ENCODE data around the gene UQCR11. TPM values are rescaled to one million over a fixed set of nuclear protein-coding genes. Genes with fewer than 3 reads are reported as not detected.

The UQCR11 gene
- total RNA-seq, 1 donor from 2014 or later: 171 TPM

- H3K27ac Mint-ChIP-seq: peak overlapping the region; percentile 99
- peak; percentile 80 for DNase-seq (ENCODE audit: low spot score, unreplicated experiment)
- H3K27me3 Mint-ChIP-seq: no peaks in the 10 kb centered on the region
- peak overlapping the region; percentile 88 for H3K4me3 Mint-ChIP-seq (ENCODE audit: low read depth)
- TF ChIP-seq, protein P1, sequence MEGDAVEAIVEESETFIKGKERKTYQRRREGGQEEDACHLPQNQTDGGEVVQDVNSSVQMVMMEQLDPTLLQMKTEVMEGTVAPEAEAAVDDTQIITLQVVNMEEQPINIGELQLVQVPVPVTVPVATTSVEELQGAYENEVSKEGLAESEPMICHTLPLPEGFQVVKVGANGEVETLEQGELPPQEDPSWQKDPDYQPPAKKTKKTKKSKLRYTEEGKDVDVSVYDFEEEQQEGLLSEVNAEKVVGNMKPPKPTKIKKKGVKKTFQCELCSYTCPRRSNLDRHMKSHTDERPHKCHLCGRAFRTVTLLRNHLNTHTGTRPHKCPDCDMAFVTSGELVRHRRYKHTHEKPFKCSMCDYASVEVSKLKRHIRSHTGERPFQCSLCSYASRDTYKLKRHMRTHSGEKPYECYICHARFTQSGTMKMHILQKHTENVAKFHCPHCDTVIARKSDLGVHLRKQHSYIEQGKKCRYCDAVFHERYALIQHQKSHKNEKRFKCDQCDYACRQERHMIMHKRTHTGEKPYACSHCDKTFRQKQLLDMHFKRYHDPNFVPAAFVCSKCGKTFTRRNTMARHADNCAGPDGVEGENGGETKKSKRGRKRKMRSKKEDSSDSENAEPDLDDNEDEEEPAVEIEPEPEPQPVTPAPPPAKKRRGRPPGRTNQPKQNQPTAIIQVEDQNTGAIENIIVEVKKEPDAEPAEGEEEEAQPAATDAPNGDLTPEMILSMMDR (IDR thresholded peaks at IDR 0.05; ENCODE audit: unreplicated experiment): no peak
- no peaks in the 10 kb centered on the region for H3K9me3 Mint-ChIP-seq (ENCODE audit: low read depth)
- peaks cover 15% of the 10 kb centered on the region for H3K4me1 Mint-ChIP-seq (ENCODE audit: low read depth)
- H3K36me3 Mint-ChIP-seq (ENCODE audit: insufficient read depth): peaks cover 8% of the 10 kb centered on the region
These were observed 13.1 kb downstream of the UQCR11 start for GRCh38 chr19:1592024-1592754.

GRCh38 chr19:1591421-1592023 lies 13.7 kb downstream of the UQCR11 start:
- Mint-ChIP-seq H3K4me1 (ENCODE audit: low read depth) (peaks cover 15% of the 10 kb centered on the region), H3K4me3 (ENCODE audit: low read depth) (peak overlapping the region; percentile 88), H3K36me3 (ENCODE audit: insufficient read depth) (peaks cover 7% of the 10 kb centered on the region), H3K27ac (peak overlapping the region; percentile 99), H3K9me3 (ENCODE audit: low read depth) (no peaks in the 10 kb centered on the region), H3K27me3 (no peaks in the 10 kb centered on the region)
- TF ChIP-seq, protein P1 (IDR thresholded peaks at IDR 0.05; ENCODE audit: unreplicated experiment): no peak
- DNase-seq (ENCODE audit: low spot score, unreplicated experiment): no peak

- no peak for DNase-seq (ENCODE audit: low spot score, unreplicated experiment)
- peak overlapping the region; percentile 88 for H3K4me3 Mint-ChIP-seq (ENCODE audit: low read depth)
These were observed 14.4 kb downstream of the UQCR11 start for GRCh38 chr19:1590641-1591397.

GRCh38 chr19:1587872-1588271 lies 17.4 kb downstream of the UQCR11 start:
- peaks cover 13% of the 10 kb centered on the region for H3K4me1 Mint-ChIP-seq (ENCODE audit: low read depth)
- DNase-seq (ENCODE audit: low spot score, unreplicated experiment): no peak
- TF ChIP-seq, protein P1 (IDR thresholded peaks at IDR 0.05; ENCODE audit: unreplicated experiment): no peak
- H3K27ac Mint-ChIP-seq: peak overlapping the region; percentile 85
- H3K9me3 Mint-ChIP-seq (ENCODE audit: low read depth): no peaks in the 10 kb centered on the region
- peaks cover 23% of the 10 kb centered on the region for H3K36me3 Mint-ChIP-seq (ENCODE audit: insufficient read depth)
- no peak overlapping the region for H3K4me3 Mint-ChIP-seq (ENCODE audit: low read depth)
- no peaks in the 10 kb centered on the region for H3K27me3 Mint-ChIP-seq

More at GRCh38 chr19:1590641-1591397, 14.4 kb downstream of the UQCR11 start:
- H3K27me3 Mint-ChIP-seq: no peaks in the 10 kb centered on the region
- H3K9me3 Mint-ChIP-seq (ENCODE audit: low read depth): no peaks in the 10 kb centered on the region
- H3K27ac Mint-ChIP-seq: peak overlapping the region; percentile 99
- TF ChIP-seq, protein P1 (IDR thresholded peaks at IDR 0.05; ENCODE audit: unreplicated experiment): peak; percentile 36
- peaks cover 11% of the 10 kb centered on the region for H3K36me3 Mint-ChIP-seq (ENCODE audit: insufficient read depth)
- H3K4me1 Mint-ChIP-seq (ENCODE audit: low read depth): peaks cover 15% of the 10 kb centered on the region

GRCh38 chr19:1585243-1585580 lies 20.1 kb downstream of the UQCR11 start:
- Mint-ChIP-seq H3K9me3 (ENCODE audit: low read depth) (no peaks in the 10 kb centered on the region), H3K27ac (peak overlapping the region; percentile 81), H3K4me3 (ENCODE audit: low read depth) (no peak overlapping the region), H3K36me3 (ENCODE audit: insufficient read depth) (peaks cover 26% of the 10 kb centered on the region), H3K4me1 (ENCODE audit: low read depth) (peaks cover 3% of the 10 kb centered on the region), H3K27me3 (no peaks in the 10 kb centered on the region)
- TF ChIP-seq, protein P1 (IDR thresholded peaks at IDR 0.05; ENCODE audit: unreplicated experiment): no peak
- DNase-seq (ENCODE audit: low spot score, unreplicated experiment): no peak

Measured in progenitor cell of endocrine pancreas (in vitro differentiated cells).